Right lobe of liver (tissue), 4 donors: ENCODE results near the gene ST14.

Experiments used
- CTCF ChIP-seq, 4 donors: fragments of 200-600 bp in 3 of 4; fragments of 450-650 bp in 1 of 4; IDR thresholded peaks; one replicate each; pipeline versions ENCODE4 v1.5.1 to v1.8.0; 2016 to 2022; ENCODE audit warnings: antibody characterized with exemption in 4 of 4, mild to moderate bottlenecking in 2 of 4
- POLR2A ChIP-seq: fragments of 450-650 bp; IDR thresholded peaks from one replicate; pipeline ENCODE4 v1.6.1; 2017; ENCODE audit warnings: antibody characterized with exemption, mild to moderate bottlenecking
- donor health status: DM: no; HTN: no; CAD: no.
- donor health status: DM: no; HTN: no; CAD: no.
- donor health status: DM: no; HTN: yes; CAD: no.

GRCh38 chr11:130246270-130246669, 86.7 kb downstream of the ST14 start:
- TF ChIP-seq CTCF (IDR thresholded peaks at IDR 0.05) (no peak), POLR2A (no peak)
